Astrocyte (in vitro differentiated cells and primary cell): ENCODE data around the gene ACP6. TPM values are rescaled to one million over a fixed set of nuclear protein-coding genes. Genes with fewer than 3 reads are reported as not detected.

Experiments
- DNase-seq: peaks from one replicate; pipeline ENCODE4 v3.0.0-alpha.2; 2010; ENCODE audit warnings: low read depth
- FAIRE-seq: peaks from 2 replicates; lab custom pipeline; 2011; peaks lifted over from hg19 to GRCh38; lab: Jason Lieb, UNC
- H2AFZ ChIP-seq: 2 replicates; pipeline ENCODE4 v1.6.0; 2012; ENCODE audit warnings: low read depth, low read length, inconsistent platforms
- H3K27ac ChIP-seq: 2 replicates; pipeline ENCODE4 v1.5.1; 2011; ENCODE audit warnings: low read depth, low read length, inconsistent platforms
- H3K27me3 ChIP-seq: 2 replicates; pipeline ENCODE4 v1.6.0; 2011; ENCODE audit warnings: low read length, inconsistent platforms; ENCODE audit not compliant: insufficient read depth
- H3K36me3 ChIP-seq: 2 replicates; pipeline ENCODE4 v1.5.1; 2011; ENCODE audit warnings: low read length, inconsistent platforms; ENCODE audit not compliant: insufficient read depth
- H3K4me1 ChIP-seq: 2 replicates; pipeline ENCODE4 v1.5.1; 2011; ENCODE audit warnings: low read length, inconsistent platforms; ENCODE audit not compliant: insufficient read depth
- H3K4me2 ChIP-seq: 2 replicates; pipeline ENCODE4 v1.6.0; 2012; ENCODE audit warnings: low read length, inconsistent platforms
- H3K4me3 ChIP-seq: 2 replicates; pipeline ENCODE4 v1.5.1; 2011; ENCODE audit warnings: low read depth, mild to moderate bottlenecking, low read length, inconsistent platforms; ENCODE audit not compliant: insufficient read depth
- H3K79me2 ChIP-seq: 2 replicates; pipeline ENCODE4 v1.6.0; 2012; ENCODE audit warnings: mild to moderate bottlenecking, low read length, inconsistent platforms; ENCODE audit not compliant: insufficient read depth
- H3K9ac ChIP-seq: 2 replicates; pipeline ENCODE4 v1.6.0; 2012; ENCODE audit warnings: mild to moderate bottlenecking, low read length, inconsistent platforms
- H3K9me3 ChIP-seq: 2 replicates; pipeline ENCODE4 v1.5.1; 2012; ENCODE audit warnings: low read depth, mild to moderate bottlenecking, low read length, inconsistent platforms; ENCODE audit not compliant: insufficient read depth
- H4K20me1 ChIP-seq: 2 replicates; pipeline ENCODE4 v1.6.0; 2012; ENCODE audit warnings: low read length, inconsistent platforms; ENCODE audit not compliant: insufficient read depth
- H3K27ac Mint-ChIP-seq: one replicate; pipeline ENCODE4 v1.8.0; 2021; ENCODE audit warnings: mild to moderate bottlenecking, mixed read lengths; ENCODE audit not compliant: unreplicated experiment
- H3K27me3 Mint-ChIP-seq: one replicate; pipeline ENCODE4 v1.8.0; 2021; ENCODE audit warnings: low read depth, mixed read lengths; ENCODE audit not compliant: unreplicated experiment
- H3K36me3 Mint-ChIP-seq: one replicate; pipeline ENCODE4 v1.8.0; 2021; ENCODE audit warnings: low read depth, mixed read lengths; ENCODE audit not compliant: unreplicated experiment
- H3K4me1 Mint-ChIP-seq: one replicate; pipeline ENCODE4 v1.8.0; 2021; ENCODE audit warnings: low read depth, mixed read lengths; ENCODE audit not compliant: unreplicated experiment
- H3K4me3 Mint-ChIP-seq: one replicate; pipeline ENCODE4 v1.8.0; 2021; ENCODE audit warnings: mild to moderate bottlenecking, moderate library complexity, mixed read lengths; ENCODE audit not compliant: unreplicated experiment
- H3K9me3 Mint-ChIP-seq: one replicate; pipeline ENCODE4 v1.8.0; 2021; ENCODE audit warnings: mild to moderate bottlenecking, mixed read lengths; ENCODE audit not compliant: unreplicated experiment
- EZH2 ChIP-seq: IDR thresholded peaks from 2 replicates; pipeline ENCODE4 v1.6.1; 2012; ENCODE audit warnings: mild to moderate bottlenecking, low read length, inconsistent platforms; ENCODE audit not compliant: insufficient read depth
- total RNA-seq: library from RNA; stranded (reverse); gene quantifications from 2 replicates; pipeline ENCODE4 v1.2.1, GENCODE V29; 2021
- TF ChIP-seq, protein P1 (sequence below): IDR thresholded peaks from 2 replicates; pipeline ENCODE4 v1.5.1; 2011; ENCODE audit warnings: low read depth, mild to moderate bottlenecking, inconsistent platforms, low read length, moderate library complexity; ENCODE audit not compliant: insufficient read depth

ACP6 gene
- total RNA-seq, 1 donor from 2014 or later = 17.5 TPM

- H3K4me2 ChIP-seq = no peak overlapping the region
These were observed 73.3 kb downstream of the ACP6 start for GRCh38 chr1:147597010-147597409.

More at GRCh38 chr1:147597010-147597409, 73.3 kb downstream of the ACP6 start:
- no peaks in the 10 kb centered on the region for H3K9me3 Mint-ChIP-seq
- H3K27ac Mint-ChIP-seq = no peak overlapping the region
- H3K36me3 ChIP-seq = no peaks in the 10 kb centered on the region
- H3K4me3 Mint-ChIP-seq = no peak overlapping the region
- H3K9me3 ChIP-seq = no peaks in the 10 kb centered on the region
- no peaks in the 10 kb centered on the region for H3K36me3 Mint-ChIP-seq
- peaks cover 17% of the 10 kb centered on the region for H3K79me2 ChIP-seq
- H3K4me1 ChIP-seq = peaks cover 17% of the 10 kb centered on the region
- H4K20me1 ChIP-seq = peaks cover 13% of the 10 kb centered on the region
- no peak overlapping the region for H3K9ac ChIP-seq
- H2AFZ ChIP-seq = no peak overlapping the region
- no peaks in the 10 kb centered on the region for H3K27me3 Mint-ChIP-seq
- FAIRE-seq = no peak
- no peak for DNase-seq
- no peaks in the 10 kb centered on the region for H3K27me3 ChIP-seq
- no peak overlapping the region for H3K27ac ChIP-seq
- peaks cover 15% of the 10 kb centered on the region for H3K4me1 Mint-ChIP-seq
- H3K4me3 ChIP-seq = no peak overlapping the region
- no peak for TF ChIP-seq EZH2
- TF ChIP-seq, protein P1, sequence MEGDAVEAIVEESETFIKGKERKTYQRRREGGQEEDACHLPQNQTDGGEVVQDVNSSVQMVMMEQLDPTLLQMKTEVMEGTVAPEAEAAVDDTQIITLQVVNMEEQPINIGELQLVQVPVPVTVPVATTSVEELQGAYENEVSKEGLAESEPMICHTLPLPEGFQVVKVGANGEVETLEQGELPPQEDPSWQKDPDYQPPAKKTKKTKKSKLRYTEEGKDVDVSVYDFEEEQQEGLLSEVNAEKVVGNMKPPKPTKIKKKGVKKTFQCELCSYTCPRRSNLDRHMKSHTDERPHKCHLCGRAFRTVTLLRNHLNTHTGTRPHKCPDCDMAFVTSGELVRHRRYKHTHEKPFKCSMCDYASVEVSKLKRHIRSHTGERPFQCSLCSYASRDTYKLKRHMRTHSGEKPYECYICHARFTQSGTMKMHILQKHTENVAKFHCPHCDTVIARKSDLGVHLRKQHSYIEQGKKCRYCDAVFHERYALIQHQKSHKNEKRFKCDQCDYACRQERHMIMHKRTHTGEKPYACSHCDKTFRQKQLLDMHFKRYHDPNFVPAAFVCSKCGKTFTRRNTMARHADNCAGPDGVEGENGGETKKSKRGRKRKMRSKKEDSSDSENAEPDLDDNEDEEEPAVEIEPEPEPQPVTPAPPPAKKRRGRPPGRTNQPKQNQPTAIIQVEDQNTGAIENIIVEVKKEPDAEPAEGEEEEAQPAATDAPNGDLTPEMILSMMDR = no peak

Other genes with a start within 250 kb of the ACP6 start
- gene BCL9, start 129.0 kb downstream of the ACP6 start, total RNA-seq = 30.0 and 30.5 TPM in 2 replicates
- 0.27 and 0.36 TPM in 2 replicates for gene GJA5, start 90.1 kb upstream of the ACP6 start, total RNA-seq
- gene GJA8, start 232.3 kb upstream of the ACP6 start, total RNA-seq = not detected in 2 replicates